ENCODE measurements around the gene SDF4. TPM values are rescaled to one million over a fixed set of nuclear protein-coding genes. Genes with fewer than 3 reads are reported as not detected.
A peak's percentile ranks its signal among the peaks of the same experiment; 100 is the strongest.

Gene SDF4
- total and polyA plus RNA-seq, 8 donors = 68.3 to 99.4 (median 74.8) TPM

- TF ChIP-seq, protein P1, sequence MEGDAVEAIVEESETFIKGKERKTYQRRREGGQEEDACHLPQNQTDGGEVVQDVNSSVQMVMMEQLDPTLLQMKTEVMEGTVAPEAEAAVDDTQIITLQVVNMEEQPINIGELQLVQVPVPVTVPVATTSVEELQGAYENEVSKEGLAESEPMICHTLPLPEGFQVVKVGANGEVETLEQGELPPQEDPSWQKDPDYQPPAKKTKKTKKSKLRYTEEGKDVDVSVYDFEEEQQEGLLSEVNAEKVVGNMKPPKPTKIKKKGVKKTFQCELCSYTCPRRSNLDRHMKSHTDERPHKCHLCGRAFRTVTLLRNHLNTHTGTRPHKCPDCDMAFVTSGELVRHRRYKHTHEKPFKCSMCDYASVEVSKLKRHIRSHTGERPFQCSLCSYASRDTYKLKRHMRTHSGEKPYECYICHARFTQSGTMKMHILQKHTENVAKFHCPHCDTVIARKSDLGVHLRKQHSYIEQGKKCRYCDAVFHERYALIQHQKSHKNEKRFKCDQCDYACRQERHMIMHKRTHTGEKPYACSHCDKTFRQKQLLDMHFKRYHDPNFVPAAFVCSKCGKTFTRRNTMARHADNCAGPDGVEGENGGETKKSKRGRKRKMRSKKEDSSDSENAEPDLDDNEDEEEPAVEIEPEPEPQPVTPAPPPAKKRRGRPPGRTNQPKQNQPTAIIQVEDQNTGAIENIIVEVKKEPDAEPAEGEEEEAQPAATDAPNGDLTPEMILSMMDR (IDR thresholded peaks at IDR 0.05) = no peak
- intact Hi-C loops (cut with DNase I) = no loop called here
- H3K9me3 ChIP-seq = no peaks in the 10 kb centered on the region
- H3K27ac ChIP-seq = no peak overlapping the region
- DNase-seq = no peak
- ATAC-seq = no peak
- H3K27me3 ChIP-seq = no peaks in the 10 kb centered on the region
- H3K4me1 ChIP-seq = no peaks in the 10 kb centered on the region
- H3K4me3 ChIP-seq = no peak overlapping the region
- H3K36me3 ChIP-seq = peaks cover 0 to 36% (median 18%) of the 10 kb centered on the region in 3 donors
- FAIRE-seq = no peak
- 83 to 85% methylated on average over 16 of the region's 16 CpGs for WGBS, 2 donors
These were observed 29.2 kb upstream of the SDF4 start for GRCh38 chr1:1260843-1261560.

DNA sequence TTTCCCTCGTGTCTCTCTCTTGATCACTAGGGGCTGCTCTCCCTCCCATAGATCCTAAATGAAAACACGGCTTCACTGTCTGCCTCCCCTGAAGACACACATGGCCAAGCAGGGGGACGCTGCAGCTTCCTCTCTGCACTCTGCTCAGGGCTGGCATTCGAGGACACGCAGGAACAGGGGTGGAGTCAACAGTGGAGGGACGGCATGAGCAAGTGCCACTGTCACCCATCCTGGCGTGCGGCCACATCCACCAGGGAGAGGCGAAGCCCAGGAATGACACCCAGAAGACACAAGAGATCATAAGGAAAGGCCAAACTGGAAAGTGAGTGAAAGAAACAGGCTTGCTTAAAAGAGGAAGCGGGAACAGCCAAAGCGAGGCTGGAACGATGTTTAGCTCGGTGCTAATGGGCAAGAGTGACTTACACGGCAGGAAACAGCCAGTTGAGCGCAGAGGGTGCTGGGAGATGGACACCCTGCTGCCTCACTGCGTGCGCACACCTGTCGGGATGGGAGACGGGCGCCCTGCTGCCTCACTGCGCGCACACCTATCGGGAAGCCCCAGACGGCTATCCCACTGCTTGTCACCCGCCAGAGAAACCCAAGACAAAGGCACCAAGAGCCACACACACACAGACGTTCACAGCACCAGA lies 28.3 kb upstream of the SDF4 start:
- FAIRE-seq = no peak
- Histone ChIP-seq H3K4me3 (no peak overlapping the region), H3K36me3 (peaks cover 0 to 45% (median 26%) of the 10 kb centered on the region in 3 donors), H3K4me1 (no peaks in the 10 kb centered on the region), H3K27ac (no peak overlapping the region), H3K9me3 (no peaks in the 10 kb centered on the region), H3K27me3 (no peaks in the 10 kb centered on the region)
- TF ChIP-seq, protein P1 (IDR thresholded peaks at IDR 0.05) = no peak
- ATAC-seq = no peak
- WGBS, 2 donors = 81 to 86% methylated on average over 25 to 26 of the region's 26 CpGs
- peak in 1 of 6 donors; percentile 51 for DNase-seq
- intact Hi-C loops (cut with DNase I) = no loop called here

- TF ChIP-seq, protein P1 (IDR thresholded peaks at IDR 0.05) = no peak
- Histone ChIP-seq H3K9me3 (no peaks in the 10 kb centered on the region), H3K4me3 (no peak overlapping the region), H3K36me3 (peaks cover 0 to 50% (median 31%) of the 10 kb centered on the region in 3 donors), H3K4me1 (no peaks in the 10 kb centered on the region), H3K27me3 (no peaks in the 10 kb centered on the region), H3K27ac (no peak overlapping the region)
- intact Hi-C loops (cut with DNase I) = no loop called here
- DNase-seq (peak in 1 of 6 donors; percentile 50), FAIRE-seq (no peak), ATAC-seq (no peak)
- 92 to 94% methylated on average over 18 of the region's 18 CpGs for WGBS, 2 donors
These were observed 27.7 kb upstream of the SDF4 start for GRCh38 chr1:1259540-1259939.

- Histone ChIP-seq H3K4me1 (no peaks in the 10 kb centered on the region), H3K9me3 (no peaks in the 10 kb centered on the region), H3K27me3 (no peaks in the 10 kb centered on the region), H3K4me3 (no peak overlapping the region), H3K36me3 (peaks cover 0 to 52% (median 31%) of the 10 kb centered on the region in 3 donors), H3K27ac (no peak overlapping the region)
- FAIRE-seq (no peak), ATAC-seq (no peak), DNase-seq (peak in 1 of 6 donors; percentile 40)
- TF ChIP-seq, protein P1 (IDR thresholded peaks at IDR 0.05) = no peak
- intact Hi-C loops (cut with DNase I) = no loop called here
- WGBS, 2 donors = 95% methylated on average over 22 of the region's 22 CpGs
These were observed 27.3 kb upstream of the SDF4 start for GRCh38 chr1:1259119-1259488.

Measured in pancreas (tissue), 10 donors.